K562 (cell line): ENCODE data around the gene CCDC137. TPM values are rescaled to one million over a fixed set of nuclear protein-coding genes. Genes with fewer than 3 reads are reported as not detected.

ENCODE experiments used
- ATF3 ChIP-seq, 2 experiments: fragments of 450-650 bp in 1 of 2; sonication (generic) in 1 of 2; formaldehyde crosslinking in 1 of 2; IDR thresholded peaks in 1 of 2; conservative IDR thresholded peaks in 1 of 2; 2 replicates each; pipeline versions ENCODE4 v1.6.1 to v1.8.1; 2016 to 2023; ENCODE audit warnings: mild to moderate bottlenecking in 2 of 2, moderate library complexity in 2 of 2, inconsistent platforms in 1 of 2, missing genetic modification reagents in 1 of 2
- ATF4 ChIP-seq: fragments of 450-650 bp; formaldehyde crosslinking; IDR thresholded peaks from 2 replicates; pipeline ENCODE4 v1.4.0; 2022; ENCODE audit warnings: mild to moderate bottlenecking, moderate library complexity
- C11orf30 ChIP-seq: fragments of 450-650 bp; IDR thresholded peaks from 2 replicates; pipeline ENCODE4 v1.6.1; 2016; ENCODE audit warnings: low read depth, mild to moderate bottlenecking
- CBFA2T3 ChIP-seq: fragments of 450-650 bp; IDR thresholded peaks from 2 replicates; pipeline ENCODE4 v1.6.1; 2017
- CC2D1A ChIP-seq: fragments of 450-650 bp; IDR thresholded peaks from 2 replicates; pipeline ENCODE4 v1.6.1; 2017; ENCODE audit warnings: mild to moderate bottlenecking
- EWSR1 ChIP-seq: fragments of 450-650 bp; IDR thresholded peaks from 2 replicates; pipeline ENCODE4 v1.6.1; 2018; ENCODE audit warnings: borderline replicate concordance, mild to moderate bottlenecking, low read depth, moderate library complexity; ENCODE audit not compliant: partially characterized antibody
- FOXA3 ChIP-seq, 2 experiments: fragments of 450-650 bp in 1 of 2; sonication (generic) in 1 of 2; formaldehyde crosslinking; IDR thresholded peaks in 1 of 2; conservative IDR thresholded peaks in 1 of 2; 2 replicates each; pipeline versions ENCODE4 v1.4.0 to v1.8.0; 2020 to 2022; ENCODE audit warnings: mild to moderate bottlenecking in 2 of 2, missing genetic modification reagents in 1 of 2
- ILF3 ChIP-seq: fragments of 450-650 bp; IDR thresholded peaks from 2 replicates; pipeline ENCODE4 v1.6.1; 2018; ENCODE audit warnings: antibody characterized with exemption, mild to moderate bottlenecking, moderate library complexity, borderline replicate concordance
- IRF9 ChIP-seq: fragments of 450-650 bp; IDR thresholded peaks from 2 replicates; pipeline ENCODE4 v1.6.1; 2016; ENCODE audit warnings: missing biosample characterization, missing genetic modification characterization
- MBD2 ChIP-seq: sonication (generic); IDR thresholded peaks from 2 replicates; pipeline ENCODE4 v1.6.1; 2016; ENCODE audit warnings: low read depth, borderline replicate concordance
- MED1 ChIP-seq: sonication (generic); formaldehyde crosslinking; IDR thresholded peaks from 2 replicates; pipeline ENCODE4 v1.8.1; 2023; ENCODE audit warnings: missing genetic modification reagents, borderline replicate concordance
- NUFIP1 ChIP-seq: fragments of 450-650 bp; IDR thresholded peaks from 2 replicates; pipeline ENCODE4 v1.6.1; 2018; ENCODE audit not compliant: partially characterized antibody
- PBX2 ChIP-seq, 2 experiments: IDR thresholded peaks in 1 of 2; conservative IDR thresholded peaks in 1 of 2; 2 replicates each; pipeline ENCODE4 v1.6.1; 2016; ENCODE audit warnings: low read depth in 2 of 2, mild to moderate bottlenecking in 1 of 2, missing compliant biosample characterization in 1 of 2, missing genetic modification characterization in 1 of 2, moderate library complexity in 1 of 2
- POLR2A ChIP-seq: fragments of 450-650 bp; conservative IDR thresholded peaks from 2 replicates; pipeline ENCODE4 v1.6.1; 2016
- RNF2 ChIP-seq: sonication (generic); IDR thresholded peaks from 2 replicates; pipeline ENCODE4 v1.6.1; 2016
- SIN3B ChIP-seq: fragments of 450-650 bp; IDR thresholded peaks from 2 replicates; pipeline ENCODE4 v1.6.1; 2017; ENCODE audit warnings: low read depth, mild to moderate bottlenecking, moderate library complexity
- SIX5 ChIP-seq, 2 experiments: IDR thresholded peaks; 2 replicates each; pipeline ENCODE4 v1.6.1; 2011; ENCODE audit warnings: low read length in 2 of 2, borderline replicate concordance in 1 of 2, low read depth in 1 of 2, mild to moderate bottlenecking in 1 of 2, moderate library complexity in 1 of 2; ENCODE audit not compliant: insufficient read depth in 1 of 2
- SMARCA5 ChIP-seq: fragments of 450-650 bp; IDR thresholded peaks from 2 replicates; pipeline ENCODE4 v1.6.1; 2016
- TOE1 ChIP-seq, 2 experiments: fragments of 450-650 bp in 1 of 2; sonication (generic) in 1 of 2; formaldehyde crosslinking in 1 of 2; IDR thresholded peaks; 2 replicates each; pipeline versions ENCODE4 v1.7.1 to v1.8.0; 2016 to 2022; ENCODE audit warnings: borderline replicate concordance in 2 of 2, mild to moderate bottlenecking in 2 of 2, antibody characterized with exemption in 1 of 2, inconsistent platforms in 1 of 2, low read depth in 1 of 2, missing genetic modification reagents in 1 of 2, moderate library complexity in 1 of 2
- ZFP36 ChIP-seq: fragments of 150-350 bp; IDR thresholded peaks from 2 replicates; pipeline ENCODE4 v1.6.1; 2018; ENCODE audit warnings: low read length, low read depth; ENCODE audit not compliant: partially characterized antibody
- polyA plus RNA-seq, 8 experiments: library from polyadenylated mRNA; depleted of rRNA in 4 of 8; stranded (reverse) in 5 of 8; unstranded in 3 of 8; fragments of >200 nt; fragmentation: Nextera tagmentation in 2 of 8; fragmentation: Illumina TruSeq in 1 of 8; extraction: Ambion mirVana in 2 of 8; extraction: Trizol in 1 of 8; gene quantifications; 2 replicates each; pipeline versions ENCODE4 v1.2.1 to v1.2.3, GENCODE V29; 2011 to 2014; ENCODE audit warnings: inconsistent platforms in 1 of 8, missing spikeins in 1 of 8
- total RNA-seq, 7 experiments: library from RNA; depleted of rRNA in 6 of 7; stranded (reverse); fragments of >200 nt in 6 of 7; fragmentation: Illumina TruSeq in 2 of 7; extraction: Trizol in 2 of 7; gene quantifications; 2 replicates each; pipeline versions ENCODE4 v1.2.1 to v1.2.3, GENCODE V29; 2011 to 2021; ENCODE audit warnings: low replicate concordance in 1 of 7

The CCDC137 gene
- total and polyA plus RNA-seq, 9 of the 15 experiments (the other 6 are each of a cell fraction or from before 2014, with no cell fraction given): 2.3 to 68.1 (median 38.3) TPM

GRCh38 chr17:81666342-81667191, at the start of gene CCDC137, which contains the start of gene OXLD1 (continued):
- no peak for TF ChIP-seq ATF3 (IDR thresholded peaks at IDR 0.05)
- no peak for TF ChIP-seq ATF3 (CRISPR knock-in tag; conservative IDR thresholded peaks at IDR 0.05)
- no peak for TF ChIP-seq TOE1 (IDR thresholded peaks at IDR 0.05; ENCODE audit: borderline replicate concordance)
- TF ChIP-seq TOE1 (CRISPR knock-in tag; IDR thresholded peaks at IDR 0.05; ENCODE audit: borderline replicate concordance, low read depth): no peak
- no peak for TF ChIP-seq SMARCA5
- no peak for TF ChIP-seq NUFIP1
- TF ChIP-seq IRF9 (tag): no peak
- TF ChIP-seq FOXA3 (CRISPR knock-in tag; conservative IDR thresholded peaks at IDR 0.05 in 1 of 2, IDR thresholded peaks at IDR 0.05 in 1 of 2): 0 out of 4 replicates have a peak, but pooled peaks of 1 of the 2 experiments have one; percentile 67
- 0 out of 2 replicates have a peak, but pooled peaks have one; percentile 48 for TF ChIP-seq RNF2
- TF ChIP-seq CBFA2T3: no peak
- TF ChIP-seq ATF4 (CRISPR knock-in tag): no peak
- TF ChIP-seq PBX2 (CRISPR knock-in tag; IDR thresholded peaks at IDR 0.05; ENCODE audit: low read depth): peak; percentile 99
- TF ChIP-seq PBX2 (tag; conservative IDR thresholded peaks at IDR 0.05; ENCODE audit: low read depth): peak; percentile 97
- TF ChIP-seq MBD2: peak; percentile 95
- peak; percentile 89 for TF ChIP-seq SIN3B
- no peak for TF ChIP-seq ZFP36
- no peak for TF ChIP-seq MED1 (CRISPR knock-in tag)
- TF ChIP-seq POLR2A: peak; percentile 95
- no peak for TF ChIP-seq CC2D1A
- no peak for TF ChIP-seq ILF3
- TF ChIP-seq C11orf30: peak; percentile 83
- TF ChIP-seq SIX5 (IDR thresholded peaks at IDR 0.05; ENCODE audit: borderline replicate concordance in 1 of 2, insufficient read depth in 1 of 2, low read depth in 1 of 2, low read length in 2 of 2): peak; percentile 20 to 27; a peak in 1 of 4 replicates
- no peak for TF ChIP-seq EWSR1
